GM20000 (cell line): ENCODE measurements around the gene CAMKMT.

Source experiments
- DNase-seq: peaks from one replicate; pipeline ENCODE4 v3.0.0; 2012; ENCODE audit warnings: low spot score
- CTCF ChIP-seq: IDR thresholded peaks from 2 replicates; pipeline ENCODE4 v1.5.1; 2012; ENCODE audit warnings: mild to moderate bottlenecking, control low read depth; ENCODE audit errors: extremely low read depth, missing control alignments

The CAMKMT gene

GRCh38 chr2:44798139-44798659, 436.5 kb downstream of the CAMKMT start:
- TF ChIP-seq CTCF = no peak
- no peak for DNase-seq

- no peak for DNase-seq
- TF ChIP-seq CTCF = no peak
Measured at GRCh38 chr2:44799105-44799504, 437.4 kb downstream of the CAMKMT start.

DNA sequence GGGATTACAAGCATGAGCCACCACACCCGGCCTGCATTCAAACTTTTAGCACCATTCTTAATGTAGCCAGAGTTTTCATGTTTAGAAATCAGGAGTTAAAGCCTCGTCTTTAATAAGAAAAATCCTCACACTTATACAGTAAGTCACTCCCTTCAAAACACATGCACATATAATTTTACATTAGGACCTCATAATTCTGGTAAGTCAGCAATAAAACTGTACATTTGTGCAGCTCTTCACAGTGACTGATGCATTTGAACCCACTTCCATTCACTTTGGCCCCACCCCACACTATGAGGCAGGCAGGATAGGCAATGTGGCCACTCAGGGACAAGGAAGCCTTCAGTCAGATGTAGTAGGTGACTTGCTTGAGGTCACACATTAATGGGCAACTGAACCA, 438.0 kb downstream of the CAMKMT start:
- DNase-seq = no peak
- TF ChIP-seq CTCF = no peak

DNA sequence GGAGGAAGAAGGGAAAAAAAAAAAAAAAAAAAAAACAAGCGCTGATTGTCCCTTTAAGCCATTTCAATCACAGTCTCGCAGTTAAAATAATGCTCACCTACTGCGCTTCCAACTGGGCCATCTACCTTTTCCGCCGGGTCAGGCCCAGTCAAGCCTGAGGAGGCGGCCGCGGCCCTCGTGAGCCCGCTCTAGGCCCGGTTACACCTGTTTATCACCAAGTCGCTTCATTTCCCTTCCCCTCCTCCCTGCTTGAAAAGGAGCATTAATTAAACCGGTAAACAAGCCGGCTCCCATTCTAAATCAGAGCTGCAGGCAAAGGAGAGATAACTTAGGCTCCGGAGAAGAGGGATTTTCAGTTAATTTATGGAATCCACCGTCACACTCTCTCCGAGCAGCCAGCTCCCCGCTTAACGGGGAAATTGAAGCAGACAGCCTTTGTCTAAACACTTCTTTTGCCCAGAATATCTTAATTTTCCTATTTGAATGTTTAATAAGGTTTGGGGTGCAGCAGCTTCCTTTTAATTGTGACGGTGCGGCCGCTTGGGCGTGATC, 439.6 kb downstream of the CAMKMT start:
- peak; percentile 38 for DNase-seq
- TF ChIP-seq CTCF = no peak

DNA sequence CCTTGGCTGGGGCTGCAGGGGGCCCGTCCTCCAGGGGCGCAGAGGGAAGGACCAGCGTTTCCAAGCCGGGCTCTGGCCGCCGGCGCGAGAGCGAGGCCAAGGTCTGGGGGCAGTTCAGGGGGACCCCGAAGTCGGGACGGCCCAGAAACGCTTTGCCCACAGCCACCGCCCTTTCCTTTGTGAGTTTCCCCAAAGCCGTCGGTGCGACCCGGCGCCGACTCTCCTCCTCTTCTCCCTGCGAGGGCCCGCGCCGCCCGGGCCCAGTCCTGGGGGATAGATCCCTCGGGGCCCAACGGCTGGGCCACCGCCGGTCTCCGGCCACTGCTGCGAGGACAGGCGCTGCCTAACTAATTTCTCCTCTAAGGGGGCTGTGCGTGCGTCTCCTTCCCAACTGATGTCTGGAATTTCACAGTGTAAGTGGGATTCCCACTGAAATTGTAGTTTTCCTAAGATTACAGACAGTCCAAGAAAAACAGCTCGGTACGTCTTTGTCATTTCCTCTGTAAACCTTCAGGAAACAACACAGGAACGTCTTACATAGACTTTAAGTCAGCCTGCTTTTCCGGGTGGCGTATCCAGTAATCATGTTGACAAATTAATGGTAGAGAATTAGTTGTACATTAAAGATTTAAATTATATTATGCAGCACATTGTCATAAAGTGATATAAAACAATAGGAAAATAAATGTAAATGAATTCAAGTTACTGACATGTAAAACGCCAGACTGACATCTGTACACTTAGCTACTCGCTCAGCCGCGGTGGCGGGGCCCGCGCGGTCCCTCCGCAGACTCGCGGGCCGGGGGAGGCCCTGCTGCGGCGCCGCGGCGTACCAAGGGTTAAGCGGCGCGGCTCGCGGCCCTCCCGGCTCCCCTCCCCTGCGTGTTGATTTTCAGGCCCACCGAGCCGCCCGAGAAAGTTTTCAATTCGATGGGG, 440.4 kb downstream of the CAMKMT start:
- no peak for TF ChIP-seq CTCF
- DNase-seq = peak; percentile 26

DNA sequence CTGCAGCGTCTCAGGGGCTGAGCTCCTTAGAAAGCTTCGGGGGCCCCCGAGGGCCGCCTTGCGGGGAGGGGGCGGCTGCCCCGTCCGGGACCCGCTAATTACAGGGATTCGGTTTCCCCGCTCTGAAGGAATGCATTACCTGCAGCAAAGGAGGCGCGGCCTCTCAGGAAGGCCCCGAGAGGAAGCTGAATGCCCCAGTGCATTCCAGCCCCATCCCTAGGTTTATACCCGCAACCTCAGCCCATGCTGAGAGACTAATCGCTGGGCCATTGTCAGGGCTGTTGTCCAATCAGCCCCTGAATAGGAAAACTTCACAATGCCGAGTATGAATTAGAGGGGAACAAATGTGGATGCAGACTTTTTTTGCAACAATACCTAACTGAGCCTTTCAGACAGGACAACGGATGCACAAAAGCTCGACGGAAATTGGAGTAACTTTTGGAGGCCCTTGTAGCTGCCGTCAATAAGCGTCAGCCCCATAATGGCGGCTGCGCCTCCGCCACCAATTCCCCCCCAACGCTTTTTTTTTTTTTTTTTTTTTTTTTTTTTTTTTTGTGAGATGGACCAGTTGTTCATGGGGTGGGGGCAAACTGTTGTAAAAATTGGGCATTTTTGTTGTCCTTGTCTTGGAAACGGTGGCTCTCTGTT, 441.2 kb downstream of the CAMKMT start:
- TF ChIP-seq CTCF = no peak
- DNase-seq = peak; percentile 33
